Endothelial cell of umbilical vein (primary cell): ENCODE results near the gene SFMBT1. TPM values are rescaled to one million over a fixed set of nuclear protein-coding genes. Genes with fewer than 3 reads are reported as not detected.
A peak's percentile ranks its signal among the peaks of the same experiment; 100 is the strongest.

Source experiments
- BruUV-seq: library from RNA; stranded (reverse); fragments of 400-500 nt; replicated peaks from 2 replicates; lab custom pipeline; 2021; lab: Mats Ljungman, UMichigan
- CTCF ChIA-PET: fragments of 300-600, 350-600 bp; sonication (Branson Sonifier 250); formaldehyde crosslinking; loops from one replicate; lab custom pipeline; 2021; ENCODE audit warnings: antibody characterized with exemption, inconsistent platforms; lab: Charles Lee
- POLR2A ChIA-PET: fragments of 300-600, 350-600 bp; sonication (Branson Sonifier 250); formaldehyde crosslinking; loops from one replicate; lab custom pipeline; 2021; ENCODE audit warnings: antibody characterized with exemption, inconsistent platforms; lab: Charles Lee
- DNase-seq: peaks from one replicate; pipeline ENCODE4 v3.0.0-alpha.2; 2011; ENCODE audit warnings: low read depth, low spot score
- FAIRE-seq: peaks from 2 replicates; lab custom pipeline; 2011; peaks lifted over from hg19 to GRCh38; lab: Jason Lieb, UNC
- H2AFZ ChIP-seq: 2 replicates; pipeline ENCODE4 v1.6.0; 2012; ENCODE audit warnings: low read depth, low read length, control low read depth, inconsistent platforms
- H3K27ac ChIP-seq: 2 replicates; pipeline ENCODE4 v1.5.1; 2011; ENCODE audit warnings: low read depth, mild to moderate bottlenecking, control low read depth, low read length, moderate library complexity; ENCODE audit not compliant: insufficient read depth
- H3K27me3 ChIP-seq, 2 experiments: 2 replicates each; pipeline versions ENCODE4 v1.6.0 to v1.6.1; 2011; ENCODE audit warnings: low read length in 2 of 2, mixed read lengths in 1 of 2; ENCODE audit not compliant: control insufficient read depth in 2 of 2, insufficient read depth in 2 of 2
- H3K36me3 ChIP-seq, 2 experiments: 2 replicates in 1 of 2; 3 replicates in 1 of 2; pipeline ENCODE4 v1.5.1; 2011; ENCODE audit warnings: low read length in 2 of 2, mild to moderate bottlenecking in 1 of 2, moderate library complexity in 1 of 2; ENCODE audit not compliant: control insufficient read depth in 2 of 2, insufficient read depth in 2 of 2; ENCODE audit errors: extremely low read depth in 1 of 2
- H3K4me1 ChIP-seq: 3 replicates; pipeline ENCODE4 v1.5.1; 2011; ENCODE audit warnings: mild to moderate bottlenecking, low read length; ENCODE audit not compliant: control insufficient read depth, insufficient read depth; ENCODE audit errors: extremely low read depth
- H3K4me2 ChIP-seq: 2 replicates; pipeline ENCODE4 v1.6.1; 2011; ENCODE audit warnings: low read length, control low read depth, mixed read lengths; ENCODE audit not compliant: insufficient read depth
- H3K4me3 ChIP-seq, 3 experiments: fragments of 200-600 bp in 1 of 3; sonication (generic), shearing (Covaris generic) in 1 of 3; replicated peaks in 1 of 3; 2 replicates each; pipeline ENCODE4 v1.5.1; 2011 to 2016; ENCODE audit warnings: control low read depth in 3 of 3, low read length in 3 of 3, mild to moderate bottlenecking in 2 of 3, inconsistent platforms in 1 of 3, low read depth in 1 of 3, moderate library complexity in 1 of 3; ENCODE audit not compliant: insufficient read depth in 1 of 3
- H3K79me2 ChIP-seq: 2 replicates; pipeline ENCODE4 v1.6.0; 2012; ENCODE audit warnings: low read length, inconsistent platforms; ENCODE audit not compliant: control insufficient read depth, insufficient read depth
- H3K9ac ChIP-seq: replicated peaks from 2 replicates; pipeline ENCODE3; 2011; ENCODE audit warnings: low read length, control low read depth; ENCODE audit not compliant: insufficient read depth; ENCODE audit errors: extremely low read depth
- H3K9me1 ChIP-seq: replicated peaks from 3 replicates; pipeline ENCODE4 v1.6.0; 2011; ENCODE audit warnings: mild to moderate bottlenecking, low read length; ENCODE audit not compliant: control insufficient read depth, insufficient read depth; ENCODE audit errors: extremely low read depth
- H3K9me3 ChIP-seq: replicated peaks from 2 replicates; pipeline ENCODE4 v1.5.1; 2012; ENCODE audit warnings: low read length, inconsistent platforms; ENCODE audit not compliant: control insufficient read depth, insufficient read depth
- H4K20me1 ChIP-seq: replicated peaks from 2 replicates; pipeline ENCODE3; 2011; ENCODE audit warnings: mild to moderate bottlenecking, low read length; ENCODE audit not compliant: control insufficient read depth, insufficient read depth; ENCODE audit errors: extremely low read depth
- EZH2 ChIP-seq: IDR thresholded peaks from 2 replicates; pipeline ENCODE4 v1.6.1; 2012; ENCODE audit warnings: borderline replicate concordance, low read depth, mild to moderate bottlenecking, moderate library complexity, low read length, inconsistent platforms; ENCODE audit not compliant: severe bottlenecking
- FOS ChIP-seq: IDR thresholded peaks from 2 replicates; pipeline ENCODE4 v1.6.1; 2011; ENCODE audit warnings: mild to moderate bottlenecking, low read length, moderate library complexity, borderline replicate concordance; ENCODE audit not compliant: insufficient read depth
- GATA2 ChIP-seq: IDR thresholded peaks from 2 replicates; pipeline ENCODE4 v1.7.0; 2011; ENCODE audit warnings: low read depth, mild to moderate bottlenecking, moderate library complexity, mixed read lengths, low read length; ENCODE audit not compliant: insufficient read length, insufficient read depth
- JUN ChIP-seq: IDR thresholded peaks from 2 replicates; pipeline ENCODE4 v1.6.1; 2011; ENCODE audit warnings: borderline replicate concordance, low read depth; ENCODE audit not compliant: insufficient read length, insufficient read depth
- MAX ChIP-seq: IDR thresholded peaks from 2 replicates; pipeline ENCODE4 v1.6.1; 2011; ENCODE audit not compliant: insufficient read depth, insufficient read length
- MYC ChIP-seq: IDR thresholded peaks from one replicate; pipeline ENCODE4 v1.6.1; 2011; ENCODE audit warnings: mild to moderate bottlenecking, low read depth, low read length
- POLR2A ChIP-seq: IDR thresholded peaks from 2 replicates; pipeline ENCODE4 v1.6.1; 2012; ENCODE audit warnings: low read depth, mild to moderate bottlenecking, control low read depth, low read length
- POLR2AphosphoS5 ChIP-seq: IDR thresholded peaks from 2 replicates; pipeline ENCODE4 v1.6.1; 2012; ENCODE audit warnings: low read depth, mild to moderate bottlenecking, control low read depth, low read length, moderate library complexity; ENCODE audit not compliant: insufficient read depth
- dilution Hi-C: fragments of 300-500 bp; cut with MboI; formaldehyde crosslinking; loops from one replicate; pipeline ENCODE4 v1.15.0; 2019; ENCODE audit warnings: low sequenced_read_pairs; ENCODE audit not compliant: extremely low pct_ligation_motif_present
- intact Hi-C: fragments of 100-400 bp; cut with micrococcal nuclease; formaldehyde crosslinking; loops from one replicate; pipeline ENCODE4 v1.10.0; 2022
- polyA plus RNA-seq, 4 experiments: library from polyadenylated mRNA; depleted of rRNA in 3 of 4; stranded (reverse) in 3 of 4; unstranded in 1 of 4; fragments of >200 nt; gene quantifications; 2 replicates each; pipeline versions ENCODE4 v1.2.1 to v1.2.3, GENCODE V29; 2011 to 2012; ENCODE audit warnings: missing spikeins in 1 of 4
- total RNA-seq: library from RNA; stranded (reverse); gene quantifications from 2 replicates; pipeline ENCODE4 v1.2.3, GENCODE V29; 2021

Gene SFMBT1
- total and polyA plus RNA-seq, 2 donors (not counting 3 experiments of a cell fraction or from before 2014, with no cell fraction given), result 1.8 to 6.0 TPM

- H4K20me1 ChIP-seq, result no peaks in the 10 kb centered on the region
- H3K4me1 ChIP-seq, result no peaks in the 10 kb centered on the region
- no TSS peak for BruUV-seq
- no peak overlapping the region for H3K4me3 ChIP-seq
- no peaks in the 10 kb centered on the region for H3K36me3 ChIP-seq
- intact Hi-C loops, result no loop called here
- H3K9ac ChIP-seq, result no peak overlapping the region
- H2AFZ ChIP-seq, result no peak overlapping the region
- CTCF ChIA-PET, result interaction anchor here (1.7 kb wide), 2 partner anchors 9 to 14 kb away, joined by 7 to 9 read pairs; no protein-coding TSS in a partner anchor
- TF ChIP-seq POLR2AphosphoS5 (no peak), GATA2 (no peak), JUN (no peak), MYC (no peak), FOS (no peak), MAX (no peak)
- H3K79me2 ChIP-seq, result no peaks in the 10 kb centered on the region
- no peaks in the 10 kb centered on the region for H3K9me1 ChIP-seq
- H3K27me3 ChIP-seq, result no peaks in the 10 kb centered on the region
- H3K4me2 ChIP-seq, result no peak overlapping the region
- DNase-seq (no peak), FAIRE-seq (no peak)
- POLR2A ChIA-PET, result no interaction called here
- no peaks in the 10 kb centered on the region for H3K9me3 ChIP-seq
- dilution Hi-C loops, result no loop called here
- H3K27ac ChIP-seq, result no peak overlapping the region
These were observed 186.0 kb downstream of the SFMBT1 start for GRCh38 chr3:52859686-52860423.

- intact Hi-C loops (no loop called here), dilution Hi-C loops (no loop called here)
- TF ChIP-seq EZH2 (no peak), POLR2A (no peak), POLR2AphosphoS5 (no peak)
These were observed 188.0 kb downstream of the SFMBT1 start for GRCh38 chr3:52857864-52858263.

More at GRCh38 chr3:52857864-52858263, 188.0 kb downstream of the SFMBT1 start:
- H3K4me1 ChIP-seq, result no peaks in the 10 kb centered on the region
- no peaks in the 10 kb centered on the region for H3K27me3 ChIP-seq
- ChIA-PET CTCF (no interaction called here), POLR2A (no interaction called here)
- no peaks in the 10 kb centered on the region for H3K36me3 ChIP-seq
- FAIRE-seq (peak; percentile 8), DNase-seq (no peak)
- no peak overlapping the region for H3K9ac ChIP-seq
- H3K27ac ChIP-seq, result no peak overlapping the region
- H3K9me3 ChIP-seq, result no peaks in the 10 kb centered on the region
- no peaks in the 10 kb centered on the region for H3K79me2 ChIP-seq
- H4K20me1 ChIP-seq, result no peaks in the 10 kb centered on the region
- no peaks in the 10 kb centered on the region for H3K9me1 ChIP-seq
- no peak overlapping the region for H2AFZ ChIP-seq
- H3K4me3 ChIP-seq, result no peak overlapping the region
- H3K4me2 ChIP-seq, result no peak overlapping the region
- no TSS peak for BruUV-seq
